Left colon (tissue), 2 donors: Measurements from ENCODE around the gene CHAC1. TPM values are rescaled to one million over a fixed set of nuclear protein-coding genes. Genes with fewer than 3 reads are reported as not detected.
"Not testable (repeated sequence)": the region's sequence is repeated elsewhere in the genome, so short reads cannot be mapped to it uniquely, and the experiment has no call there.

Experiments
- ATAC-seq: fragments of 200-7000 bp; cut with Tn5 transposase; one replicate; pipeline ENCODE4 v1.9.1; 2020; ENCODE audit warnings: mild to moderate bottlenecking, moderate library complexity
- DNase-seq, 2 donors: peaks; one replicate each; pipeline ENCODE4 v3.0.0-alpha.2; 2020
- intact Hi-C, 2 donors: fragments of 100-400 bp; cut with DNase I in 1 of 2; cut with micrococcal nuclease in 1 of 2; formaldehyde crosslinking; loops; one replicate each; pipeline versions ENCODE4 v1.11.2 to v1.14.0; 2022; cut with DNase I, micrococcal nuclease
- total RNA-seq, 2 donors: library from RNA; stranded (reverse); fragmentation: NEBNext Ultra II Directional; extraction: Animal tissue kit (Norgen Biotek cat#: 25700); gene quantifications; one replicate each; pipeline ENCODE4 v1.2.1, GENCODE V29; 2021
- donor health status: DM: no; HTN: no; CAD: no.
- donor health status: DM: yes; HTN: yes; CAD: no.

Gene CHAC1
- total RNA-seq, 2 donors from 2014 or later: 1.8 to 11.0 TPM

- intact Hi-C loops: no loop called here
- DNase-seq (no peak), ATAC-seq (no peak)
Measured at GRCh38 chr15:40951764-40952163, 1.5 kb upstream of the CHAC1 start.

GRCh38 chr15:40952301-40952900 lies 870 bp upstream of the CHAC1 start:
- DNase-seq (peak in 1 of 2 donors; percentile 25), ATAC-seq (no peak)
- intact Hi-C loops: no loop called here

GRCh38 chr15:40953713-40954074 lies 423 bp downstream of the CHAC1 start:
- ATAC-seq (peak; percentile 2), DNase-seq (no peak)
- intact Hi-C loops: no loop called here

GRCh38 chr15:40954158-40954848 lies 1.0 kb downstream of the CHAC1 start:
- ATAC-seq, intact Hi-C loops: not testable (repeated sequence)
- DNase-seq: peak in 1 of 2 donors; percentile 5

GRCh38 chr15:40955141-40955903 lies 2.1 kb downstream of the CHAC1 start:
- ATAC-seq (no peak), DNase-seq (peak in 1 of 2 donors; percentile 17)
- intact Hi-C loops: no loop called here

GRCh38 chr15:40955930-40956540 lies 2.8 kb downstream of the CHAC1 start:
- DNase-seq (peak in 1 of 2 donors; percentile 23), ATAC-seq (no peak)
- intact Hi-C loops: no loop called here

- peak in 1 of 2 donors; percentile 23 for DNase-seq
- intact Hi-C loops: no loop called here
- no peak for ATAC-seq
Measured at GRCh38 chr15:40956541-40956982, 3.3 kb downstream of the CHAC1 start.

- intact Hi-C loops: no loop called here
- DNase-seq (no peak), ATAC-seq (no peak)
Measured at GRCh38 chr15:40957041-40957555, 3.8 kb downstream of the CHAC1 start.

GRCh38 chr15:40957581-40958051 lies 4.3 kb downstream of the CHAC1 start:
- no peak for ATAC-seq
- DNase-seq: peak; percentile 64 to 82
- intact Hi-C loops: no loop called here

GRCh38 chr15:40958146-40958545 lies 4.9 kb downstream of the CHAC1 start:
- ATAC-seq (no peak), DNase-seq (no peak)
- intact Hi-C loops: no loop called here

GRCh38 chr15:40958723-40959122 lies 5.5 kb downstream of the CHAC1 start:
- DNase-seq (no peak), ATAC-seq (no peak)
- intact Hi-C loops: no loop called here

- intact Hi-C loops: no loop called here
- ATAC-seq (no peak), DNase-seq (no peak)
Measured at GRCh38 chr15:40959331-40960141, 6.3 kb downstream of the CHAC1 start.

GRCh38 chr15:40960151-40960885 lies 7.0 kb downstream of the CHAC1 start:
- ATAC-seq (peak; percentile 17), DNase-seq (no peak)
- intact Hi-C loops: no loop called here

- intact Hi-C loops: no loop called here
- peak; percentile 98 for ATAC-seq
- DNase-seq: peak; percentile 78 to 90
Measured at GRCh38 chr15:40960925-40961324, 7.7 kb downstream of the CHAC1 start.

- ATAC-seq, intact Hi-C loops, DNase-seq: not testable (repeated sequence)
Measured at GRCh38 chr15:40961740-40962139, 8.5 kb downstream of the CHAC1 start.

- intact Hi-C loops, DNase-seq, ATAC-seq: not testable (repeated sequence)
Measured at GRCh38 chr15:40962317-40962716, 9.0 kb downstream of the CHAC1 start.

- DNase-seq (no peak), ATAC-seq (no peak)
- intact Hi-C loops: no loop called here
Measured at GRCh38 chr15:40963201-40963600, 9.9 kb downstream of the CHAC1 start.

- no peak for DNase-seq
- no peak for ATAC-seq
- intact Hi-C loops: no loop called here
Measured at GRCh38 chr15:40964006-40964405, 10.7 kb downstream of the CHAC1 start.
